ENCODE data around the gene COTL1.

Gene COTL1

DNA sequence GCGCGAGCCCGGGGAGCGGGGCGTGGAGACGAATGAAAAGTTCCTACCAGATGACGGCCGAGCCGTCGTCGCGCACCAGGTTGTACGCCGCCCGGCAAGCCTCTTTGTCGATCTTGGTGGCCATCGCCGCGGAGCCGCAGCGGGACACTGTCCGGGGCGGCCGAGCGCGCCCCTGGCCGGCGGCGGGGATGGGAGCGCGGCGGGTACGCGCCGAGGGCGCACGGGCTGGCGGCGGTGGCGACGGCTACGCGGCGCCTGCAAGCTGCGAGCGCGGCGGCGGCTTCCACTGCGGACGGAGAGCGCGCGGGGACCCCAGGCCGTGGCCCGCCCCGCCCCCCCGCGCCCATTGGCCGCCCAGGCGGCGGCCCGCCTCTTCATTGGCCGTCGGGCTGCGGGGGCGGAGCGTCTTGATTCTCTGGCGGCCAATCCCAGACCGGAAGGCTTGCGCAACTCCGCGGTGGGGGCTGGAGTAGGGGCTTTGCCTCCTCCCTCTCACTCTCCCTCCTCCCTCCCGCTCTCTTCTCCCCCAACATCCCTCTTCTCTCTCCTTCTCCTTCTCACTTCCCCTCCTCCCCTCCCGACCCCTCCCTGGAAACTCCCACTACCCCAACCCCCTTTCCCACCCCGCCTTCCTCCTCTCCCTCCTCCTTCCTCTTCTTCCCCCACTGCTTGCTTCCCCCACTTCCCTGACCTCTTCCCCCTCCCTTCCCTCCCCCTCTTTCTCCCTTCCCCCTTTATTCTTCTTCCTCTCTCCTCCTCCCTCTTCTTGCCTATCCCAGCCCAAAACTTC is at the start of gene COTL1:
COTL1 (minus strand) TSS at position 288 of the 790 bp plus-strand sequence; CDS start at position 124, 164 bp downstream.
- DNase-seq (ENCODE audit: low read depth in 2 of 2), result peak; percentile 88 to 97

GRCh38 chr16:84665843-84666242 is 48.0 kb upstream of the COTL1 start:
- no peak for DNase-seq (ENCODE audit: low read depth in 2 of 2)

GRCh38 chr16:84665359-84665758 is 47.5 kb upstream of the COTL1 start:
- DNase-seq (ENCODE audit: low read depth in 2 of 2), result no peak

- no peak for DNase-seq (ENCODE audit: low read depth in 2 of 2)
These were observed 45.7 kb upstream of the COTL1 start for GRCh38 chr16:84663433-84664101.

DNA sequence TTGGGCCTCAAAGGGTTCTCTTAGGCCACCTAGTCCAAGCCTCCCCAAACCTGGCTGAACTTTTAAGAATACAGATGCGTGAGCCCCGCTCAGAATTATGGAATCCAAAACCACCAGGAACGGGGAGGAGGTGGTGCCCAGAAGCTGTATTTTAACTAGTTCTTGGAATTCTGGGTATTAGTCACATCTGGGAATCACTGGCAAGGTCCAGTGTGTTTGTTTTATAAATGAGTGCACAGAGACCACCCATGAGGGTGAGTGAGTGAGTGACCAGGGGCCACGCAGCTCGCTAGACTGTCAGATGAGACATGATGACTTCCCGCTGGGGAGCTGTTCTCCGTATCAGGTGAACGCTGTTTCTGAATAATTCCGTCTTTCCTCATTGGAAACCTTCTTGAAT is 44.6 kb upstream of the COTL1 start:
- no peak for DNase-seq (ENCODE audit: low read depth in 2 of 2)

GRCh38 chr16:84661418-84662060 is 43.7 kb upstream of the COTL1 start:
- no peak for DNase-seq (ENCODE audit: low read depth in 2 of 2)

GRCh38 chr16:84660973-84661372 is 43.1 kb upstream of the COTL1 start:
- DNase-seq (ENCODE audit: low read depth in 2 of 2), result no peak

- DNase-seq (ENCODE audit: low read depth in 2 of 2), result no peak
These were observed 41.9 kb upstream of the COTL1 start for GRCh38 chr16:84659656-84660300.

DNA sequence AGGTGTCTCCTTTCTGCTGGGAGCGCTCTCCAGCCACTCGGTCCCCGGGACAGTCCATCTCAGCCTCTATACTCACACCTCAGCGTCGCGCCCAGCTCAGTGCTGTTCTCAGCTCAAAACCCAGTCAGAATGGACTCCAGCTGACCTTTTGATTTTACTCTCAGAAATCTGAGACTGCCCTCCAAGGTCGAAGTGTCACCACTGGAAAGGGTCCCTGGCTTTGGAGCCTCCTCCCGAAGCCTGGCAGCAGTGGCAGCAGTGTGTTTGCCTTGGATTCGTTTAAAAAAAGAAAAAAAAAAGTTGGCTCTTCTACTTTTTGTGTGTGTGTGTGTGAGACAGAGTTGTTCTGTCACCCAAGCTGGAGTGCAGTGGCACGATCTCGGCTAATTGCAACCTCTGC is 40.8 kb upstream of the COTL1 start:
- no peak for DNase-seq (ENCODE audit: low read depth in 2 of 2)

- no peak for DNase-seq (ENCODE audit: low read depth in 2 of 2)
These were observed 39.5 kb upstream of the COTL1 start for GRCh38 chr16:84657229-84657837.

DNA sequence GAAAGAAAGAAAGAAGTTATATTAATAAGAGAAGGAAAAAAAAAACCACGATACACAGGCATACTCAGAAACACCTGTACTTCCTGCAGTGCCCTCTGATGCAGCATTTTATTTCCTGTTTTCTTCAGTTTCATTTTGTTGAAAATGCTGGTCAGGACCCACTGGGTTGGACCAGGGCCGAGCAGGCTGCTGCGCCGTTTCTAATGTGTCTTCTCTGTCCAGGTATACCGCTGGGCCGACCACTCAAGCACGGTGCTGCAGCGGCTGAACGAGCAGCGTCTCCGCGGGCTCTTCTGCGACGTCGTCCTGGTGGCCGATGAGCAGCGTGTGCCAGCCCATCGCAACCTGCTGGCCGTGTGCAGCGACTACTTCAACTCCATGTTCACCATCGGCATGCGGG is 38.8 kb upstream of the COTL1 start:
- DNase-seq (ENCODE audit: low read depth in 2 of 2), result no peak

DNA sequence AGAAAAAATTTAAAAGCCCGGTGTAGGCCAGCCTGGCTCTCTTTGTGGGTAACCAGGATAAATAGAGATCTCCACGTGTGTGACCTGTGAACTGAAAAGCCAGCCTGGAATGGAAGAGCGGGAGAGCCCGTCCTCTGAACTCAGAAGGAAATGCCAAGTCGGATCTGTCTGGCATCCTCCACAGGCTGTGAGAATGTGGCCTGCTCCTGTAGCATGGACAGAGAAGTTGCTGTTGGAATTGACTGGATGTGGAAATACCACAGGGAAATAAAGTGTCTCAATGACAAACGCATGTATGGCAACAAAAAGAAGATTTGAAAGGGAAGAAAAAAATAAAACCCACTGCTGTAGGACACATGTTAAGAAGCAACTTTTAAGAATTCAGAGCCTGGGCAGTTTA is 37.1 kb upstream of the COTL1 start:
- DNase-seq (ENCODE audit: low read depth in 2 of 2), result no peak

GRCh38 chr16:84654238-84654637 is 36.4 kb upstream of the COTL1 start:
- no peak for DNase-seq (ENCODE audit: low read depth in 2 of 2)

- no peak for DNase-seq (ENCODE audit: low read depth in 2 of 2)
These were observed 34.7 kb upstream of the COTL1 start for GRCh38 chr16:84652566-84652965.

DNA sequence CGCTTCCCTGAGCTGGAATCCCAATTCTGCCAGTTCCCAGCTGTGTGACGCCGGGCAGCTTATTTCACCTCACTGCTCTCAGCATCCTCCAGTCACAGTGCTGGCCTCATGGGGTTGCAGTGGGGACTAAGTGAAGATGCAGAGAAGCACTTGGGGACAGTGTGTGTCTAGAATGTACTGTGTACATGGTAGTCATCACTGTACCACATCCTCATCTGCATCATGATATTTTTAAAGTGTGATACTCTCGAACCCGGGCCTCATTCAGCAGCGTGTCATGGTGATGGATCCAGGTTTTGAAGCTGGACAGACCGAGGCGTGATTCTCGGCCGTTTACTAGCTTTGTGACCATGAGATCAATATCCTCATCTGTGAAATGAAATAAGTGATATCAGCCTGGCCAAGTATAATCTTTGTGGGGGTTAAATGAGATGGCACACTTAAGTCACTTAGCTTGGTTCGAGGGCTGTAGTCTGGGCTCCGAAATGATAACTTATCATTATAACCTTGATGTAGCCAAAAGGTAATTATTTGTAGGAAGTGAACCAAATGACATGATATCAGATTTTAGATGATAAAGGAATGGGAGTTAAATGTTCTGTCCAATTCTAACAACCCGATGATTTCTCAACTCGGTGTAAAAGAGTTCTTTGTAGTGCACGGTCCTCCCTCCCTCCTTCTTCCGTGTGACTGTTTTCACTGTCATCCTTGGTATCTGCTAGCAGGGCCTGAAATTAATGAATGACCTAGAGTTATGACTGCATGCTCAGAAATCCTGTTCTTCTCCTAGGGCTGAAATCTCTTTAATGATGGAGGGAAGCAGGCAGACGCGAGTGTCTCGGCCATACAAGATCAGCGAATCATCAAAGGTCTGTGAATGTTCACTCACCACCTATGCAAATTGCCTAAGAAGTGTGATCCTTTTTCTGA is 32.4 kb upstream of the COTL1 start:
- DNase-seq (ENCODE audit: low read depth in 2 of 2), result no peak

- DNase-seq (ENCODE audit: low read depth in 2 of 2), result no peak
These were observed 31.6 kb upstream of the COTL1 start for GRCh38 chr16:84649511-84649861.

- DNase-seq (ENCODE audit: low read depth in 2 of 2), result no peak
These were observed 31.0 kb upstream of the COTL1 start for GRCh38 chr16:84648595-84649510.

GRCh38 chr16:84647828-84648594 is 30.1 kb upstream of the COTL1 start, which contains the start of gene KLHL36:
Gene KLHL36 (plus strand): TSS chr16:84648511. CDS start chr16:84650868, 2,357 bp downstream.
- peak in 1 of 2 donors; percentile 59 for DNase-seq (ENCODE audit: low read depth in 2 of 2)

- DNase-seq (ENCODE audit: low read depth in 2 of 2), result no peak
These were observed 25.8 kb upstream of the COTL1 start for GRCh38 chr16:84643674-84644073.

All from stimulated activated CD4-positive, alpha-beta T cell treated with anti-CD3 and anti-CD28 coated beads, Interleukin-15, amount 100 ng/mL, for 48 hours (primary cell).